Ammon's horn (tissue), 1 donor: ENCODE results near the gene RNF181.
"Not testable (repeated sequence)": the region's sequence is repeated elsewhere in the genome, so short reads cannot be mapped to it uniquely, and the experiment has no call there.

Source experiments
- DNase-seq: peaks from one replicate; pipeline ENCODE4 v3.0.0-alpha.2; 2016; ENCODE audit warnings: low spot score

Gene RNF181

GRCh38 chr2:85595301-85596025 is at the start of gene RNF181:
Gene RNF181 (plus strand): TSS chr2:85595745. CDS start chr2:85595764, 19 bp downstream.
- DNase-seq: peak; percentile 99

DNA sequence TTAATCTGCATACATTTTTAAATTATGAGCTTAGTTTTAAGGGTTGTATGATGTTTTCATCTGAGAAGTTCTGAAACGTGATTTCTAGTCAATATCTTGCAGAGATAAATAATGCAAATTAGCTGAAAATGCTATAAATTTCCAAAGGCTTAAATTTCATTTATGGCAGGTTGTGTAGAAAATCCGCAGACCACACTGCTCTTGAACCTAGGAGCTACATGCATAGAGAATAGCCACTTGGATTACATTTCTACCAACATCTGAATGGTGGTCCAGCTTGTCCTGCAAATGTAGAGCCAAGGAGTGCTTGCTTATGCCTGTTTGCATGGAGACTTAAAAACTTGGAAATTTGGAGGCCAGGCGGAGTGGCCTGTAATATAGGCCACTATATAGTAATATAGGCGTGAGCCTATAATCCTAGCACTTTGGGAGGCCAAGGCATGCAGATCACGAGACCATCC is 49.7 kb upstream of the RNF181 start:
- no peak for DNase-seq

GRCh38 chr2:85547089-85547858 is 48.3 kb upstream of the RNF181 start:
- no peak for DNase-seq

- no peak for DNase-seq
Observed at GRCh38 chr2:85547859-85548607, 47.5 kb upstream of the RNF181 start.

DNA sequence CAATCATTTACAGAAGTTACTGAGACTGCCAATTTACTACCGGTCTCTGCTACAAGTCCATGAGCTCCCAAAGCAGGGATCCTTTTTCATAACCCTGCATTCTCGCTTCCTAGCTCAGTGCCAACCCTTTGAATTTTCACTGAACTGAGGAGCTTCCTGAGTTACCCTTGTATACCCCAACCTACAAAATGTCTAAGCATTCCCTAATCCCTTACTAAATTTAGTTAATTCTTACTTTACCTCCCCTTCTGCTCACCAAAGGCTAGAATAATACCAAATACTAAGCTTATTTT is 47.0 kb upstream of the RNF181 start:
- no peak for DNase-seq

- DNase-seq: no peak
Observed at GRCh38 chr2:85549095-85549494, 46.5 kb upstream of the RNF181 start.

DNA sequence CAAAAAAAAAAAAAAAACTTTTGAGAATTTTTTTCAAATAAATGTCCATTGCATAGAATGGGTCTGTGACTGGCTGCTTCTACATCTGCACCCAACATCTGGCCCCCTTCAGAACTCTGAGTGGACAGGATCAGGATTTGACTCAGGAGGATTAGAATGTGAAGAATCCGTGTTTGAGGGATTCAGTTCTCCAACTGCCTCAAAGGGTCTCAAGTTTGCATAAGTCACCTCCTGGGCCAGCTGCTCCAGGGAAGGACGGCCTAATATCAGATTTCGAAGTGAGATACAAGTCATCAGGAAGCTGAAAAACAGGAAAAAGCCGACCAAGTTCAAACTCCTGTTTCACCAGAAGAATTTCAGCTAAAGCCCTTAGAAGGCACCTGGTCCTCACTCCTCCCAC is 45.7 kb upstream of the RNF181 start:
- no peak for DNase-seq

- DNase-seq: peak; percentile 46
Observed at GRCh38 chr2:85550486-85550885, 45.1 kb upstream of the RNF181 start.

DNA sequence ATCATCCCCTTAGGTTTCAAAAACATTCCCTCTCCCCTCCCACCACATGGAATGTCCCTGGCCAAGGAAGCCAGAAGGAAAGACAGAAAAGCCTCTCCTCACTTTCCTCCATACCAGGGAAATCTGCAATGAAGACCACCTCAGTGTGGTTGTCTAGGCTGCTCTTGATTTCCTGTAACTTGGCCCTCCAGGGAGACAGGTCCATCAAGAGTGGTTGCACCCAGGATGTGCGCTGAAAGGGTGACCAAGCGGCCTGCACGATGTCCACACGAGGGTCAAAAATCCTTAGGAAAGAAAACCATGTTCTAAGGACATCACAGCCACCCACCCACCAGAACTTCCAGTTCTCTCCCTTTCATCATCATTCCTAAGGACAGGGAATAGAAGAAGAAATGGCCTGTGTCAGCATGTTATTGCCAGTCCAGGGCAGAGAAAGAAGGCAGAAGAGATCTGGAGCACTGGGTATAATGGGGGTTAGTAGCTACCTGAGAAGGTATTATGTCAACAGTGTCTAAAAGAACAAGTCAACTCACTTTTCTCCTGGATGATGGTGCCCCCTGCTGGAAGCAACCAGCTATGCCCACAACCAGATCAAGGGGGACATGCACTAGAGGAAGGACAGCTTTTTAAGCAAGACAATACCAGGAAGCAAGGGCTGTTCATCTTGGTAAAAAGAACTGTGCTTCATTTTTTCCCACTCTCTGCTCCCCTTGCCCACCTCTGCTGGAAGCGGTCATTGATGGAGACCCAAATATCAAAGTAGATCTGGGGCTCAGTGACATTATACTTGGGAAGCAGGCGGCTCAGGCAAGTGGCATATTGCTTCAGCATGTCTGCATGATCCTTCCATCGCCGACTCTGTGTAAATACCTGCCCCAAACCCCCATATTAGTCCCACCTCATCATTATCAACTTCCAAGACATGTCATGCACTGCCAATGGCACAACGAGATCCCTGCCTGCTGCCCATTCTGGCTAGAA is 43.6 kb upstream of the RNF181 start:
- DNase-seq: peak; percentile 90

GRCh38 chr2:85553184-85553583 is 42.4 kb upstream of the RNF181 start:
- DNase-seq: no peak

GRCh38 chr2:85554980-85555612 is 40.4 kb upstream of the RNF181 start:
- no peak for DNase-seq

DNA sequence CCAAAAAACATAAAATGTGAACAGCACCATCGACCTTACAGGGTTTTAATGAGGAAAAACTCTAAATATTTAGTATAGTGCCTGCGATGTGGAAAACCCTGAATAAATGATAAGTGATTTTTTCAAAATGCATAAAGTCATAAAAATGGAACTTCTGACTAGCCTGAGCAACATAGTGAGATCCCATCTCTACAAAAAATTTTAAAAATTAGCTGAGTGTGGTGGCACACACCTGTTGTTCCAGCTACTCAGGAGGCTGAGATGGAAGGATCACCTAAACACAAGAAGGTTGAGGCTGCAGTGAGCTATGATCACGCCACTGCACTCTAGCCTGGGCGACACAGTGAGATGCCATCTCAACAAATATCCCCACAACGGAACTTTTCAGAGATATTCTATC is 38.4 kb upstream of the RNF181 start:
- no peak for DNase-seq

- no peak for DNase-seq
Observed at GRCh38 chr2:85558160-85558559, 37.4 kb upstream of the RNF181 start.

DNA sequence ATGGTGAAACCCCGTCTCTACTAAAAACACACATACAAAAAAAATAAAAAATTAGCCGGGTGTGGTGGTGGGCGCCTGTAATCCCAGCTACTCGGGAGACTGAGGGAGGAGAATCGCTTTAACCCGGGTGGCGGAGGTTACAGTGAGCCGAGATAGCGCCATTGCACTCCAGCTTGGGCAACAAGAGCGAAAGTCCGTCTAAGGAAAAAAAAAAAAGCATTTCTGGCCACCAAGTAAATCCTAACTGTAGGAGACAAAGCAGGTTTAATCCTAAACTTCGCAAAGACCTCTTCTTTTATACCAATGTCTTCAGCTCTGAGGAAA is 35.2 kb upstream of the RNF181 start:
- DNase-seq: not testable (repeated sequence)

GRCh38 chr2:85560812-85561279 is 34.7 kb upstream of the RNF181 start:
- no peak for DNase-seq

DNA sequence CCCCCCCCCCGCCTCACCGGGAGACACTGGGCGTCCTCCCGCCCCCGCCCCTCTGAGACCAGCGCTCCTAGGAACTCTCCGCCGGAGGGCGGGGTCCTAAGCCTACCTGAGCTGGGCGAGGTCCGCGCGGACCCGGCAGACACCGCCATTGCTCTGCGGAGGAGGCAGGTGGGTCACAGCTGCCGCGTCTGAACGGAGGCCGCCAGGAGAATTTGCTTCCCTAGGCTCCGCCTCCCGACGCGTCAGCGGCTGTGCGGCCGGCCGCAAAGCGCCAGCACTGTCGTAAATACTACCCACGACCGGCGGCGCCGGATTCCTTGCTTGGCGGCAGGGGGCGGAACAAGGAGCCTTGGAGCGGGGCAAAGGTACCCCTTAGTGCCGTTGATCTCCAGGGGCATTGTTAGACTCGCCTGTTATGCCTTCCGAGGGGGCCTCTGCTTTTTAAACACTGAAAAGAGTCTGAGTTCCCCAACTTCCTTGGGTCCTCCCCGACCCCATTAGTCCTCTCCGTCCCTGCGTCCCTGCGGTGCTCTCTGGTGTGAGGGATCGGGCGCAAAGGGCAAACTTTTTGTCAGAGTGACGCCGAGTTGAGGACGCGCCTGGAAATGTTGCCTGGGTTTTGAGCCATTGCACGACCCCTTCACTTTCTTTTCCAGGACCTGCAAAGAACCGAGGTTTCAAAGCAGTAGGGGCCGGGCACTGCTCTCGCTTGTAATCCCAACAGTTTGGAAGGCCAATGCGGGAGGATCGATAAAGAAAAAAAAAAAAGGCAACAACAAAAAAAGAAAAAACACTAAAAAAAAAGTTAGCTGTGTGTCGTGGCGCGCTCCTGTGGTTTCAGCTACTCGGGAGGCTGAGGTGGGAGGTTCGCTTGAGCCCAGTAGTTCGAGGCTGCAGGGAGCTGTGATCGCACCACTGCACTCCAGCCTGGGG is 34.0 kb upstream of the RNF181 start, which contains the start of gene GGCX:
GGCX (minus strand) TSS at position 214 of the 933 bp plus-strand sequence; CDS start at position 149, 65 bp downstream.
- DNase-seq: peak; percentile 95

DNA sequence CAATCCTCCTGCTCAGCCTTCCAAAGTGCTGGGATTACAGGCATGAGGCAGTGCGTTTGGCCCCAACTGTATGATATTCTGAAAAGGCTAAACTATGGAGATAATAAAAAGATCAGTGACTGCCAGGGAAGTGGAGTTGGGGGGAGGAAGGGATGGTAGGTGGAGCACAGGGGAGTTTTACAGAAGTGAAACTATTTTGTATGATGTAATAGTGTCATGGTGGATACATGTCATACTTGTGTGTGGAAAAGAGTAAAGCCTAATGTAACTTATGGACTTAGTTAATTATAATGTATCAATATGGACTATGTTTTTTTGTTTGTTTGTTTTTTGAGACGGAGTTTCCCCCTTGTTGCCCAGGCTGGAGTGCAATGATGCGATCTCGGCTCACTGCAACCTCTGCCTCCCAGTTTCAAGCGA is 31.4 kb upstream of the RNF181 start:
- DNase-seq: no peak

GRCh38 chr2:85566265-85566664 is 29.3 kb upstream of the RNF181 start:
- DNase-seq: no peak

GRCh38 chr2:85575739-85576138 is 19.8 kb upstream of the RNF181 start:
- no peak for DNase-seq

- no peak for DNase-seq
Observed at GRCh38 chr2:85577063-85577385, 18.5 kb upstream of the RNF181 start.
